Activated CD8-positive, alpha-beta memory T cell treated with anti-CD3 and anti-CD28 coated beads, Interleukin-2, amount 50 U/mL, for 24 hours (primary cell): Measurements from ENCODE around the gene LSS.
"Not testable (repeated sequence)": the region's sequence is repeated elsewhere in the genome, so short reads cannot be mapped to it uniquely, and the experiment has no call there.

ENCODE experiments used
- DNase-seq: peaks from one replicate; pipeline ENCODE4 v3.0.0-alpha.2; 2020; ENCODE audit errors: extremely low read depth

The LSS gene

DNA sequence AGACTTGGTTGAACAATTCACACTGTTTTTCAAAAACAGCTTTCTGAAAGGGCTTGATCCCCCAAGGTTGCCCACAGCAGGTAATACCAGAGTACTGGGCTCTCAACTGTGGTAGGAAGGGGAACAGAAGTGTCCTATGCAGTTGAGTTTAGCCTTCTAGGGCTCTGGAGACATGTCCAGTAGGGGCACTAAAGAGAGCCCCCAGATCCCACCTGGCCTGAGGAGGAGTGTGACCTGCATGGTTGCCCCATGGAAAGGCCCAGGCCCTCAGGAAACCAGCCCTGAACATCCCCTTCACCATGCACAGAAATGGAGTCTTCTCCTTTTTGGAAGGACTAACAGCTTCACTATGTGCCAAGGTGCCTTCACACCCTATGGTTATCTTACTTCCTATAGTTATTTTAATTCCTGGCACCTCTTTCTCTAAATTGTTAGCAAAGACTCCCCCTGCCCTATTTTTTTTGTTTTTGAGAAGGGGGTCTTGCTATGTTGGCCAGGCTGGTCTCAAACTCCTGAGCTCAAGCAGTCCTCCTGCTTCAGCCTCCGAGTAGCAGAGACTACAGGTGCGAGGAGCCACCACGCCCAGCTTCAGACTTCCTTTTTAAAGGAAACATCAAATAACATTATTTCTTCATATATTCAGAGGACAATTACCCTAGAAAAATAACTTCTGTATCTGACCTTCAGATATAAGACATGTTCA, 16.8 kb upstream of the LSS start:
- DNase-seq = no peak

DNA sequence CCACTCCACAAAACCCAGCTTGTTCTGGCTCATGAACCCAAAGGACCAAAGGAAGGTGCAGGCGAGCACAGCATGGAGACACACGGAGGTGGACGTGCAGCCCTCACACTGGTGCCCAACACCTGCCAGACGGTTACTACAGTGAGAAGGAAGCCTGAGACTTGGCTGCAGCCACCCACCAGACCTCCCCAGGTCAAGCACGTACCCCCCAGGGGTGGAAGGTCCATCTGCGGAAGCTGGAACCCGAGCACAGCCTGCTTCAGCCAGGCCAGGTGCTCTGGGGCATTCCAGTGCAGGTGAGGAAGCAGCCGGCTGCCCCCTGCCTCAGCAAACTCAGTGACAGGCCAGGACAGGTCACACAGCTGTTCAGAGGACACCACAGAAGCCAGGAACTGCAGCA, 16.0 kb upstream of the LSS start:
- DNase-seq = no peak

GRCh38 chr21:46243960-46244361, 15.4 kb upstream of the LSS start:
- DNase-seq = no peak

- DNase-seq = no peak
Observed at GRCh38 chr21:46243325-46243724, 14.8 kb upstream of the LSS start.

DNA sequence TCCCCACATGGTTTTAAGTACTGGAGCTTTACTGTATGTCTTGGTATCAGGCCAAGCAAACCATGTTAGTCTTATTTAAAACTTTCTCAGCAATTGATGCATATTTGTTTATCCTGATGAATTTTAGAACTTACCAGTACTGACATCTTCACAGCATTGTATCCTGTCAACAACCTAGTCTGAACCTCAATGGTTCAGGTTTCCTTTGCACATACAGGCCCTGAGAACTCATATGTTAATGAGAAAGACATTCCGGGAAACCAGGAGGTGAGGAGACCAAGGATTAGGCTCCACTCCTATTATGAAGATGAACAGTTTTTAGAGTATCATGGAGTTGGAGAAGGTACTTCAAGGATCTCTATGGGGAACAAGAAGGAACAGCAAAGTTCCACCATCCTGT, 13.0 kb upstream of the LSS start:
- DNase-seq = not testable (repeated sequence)

DNA sequence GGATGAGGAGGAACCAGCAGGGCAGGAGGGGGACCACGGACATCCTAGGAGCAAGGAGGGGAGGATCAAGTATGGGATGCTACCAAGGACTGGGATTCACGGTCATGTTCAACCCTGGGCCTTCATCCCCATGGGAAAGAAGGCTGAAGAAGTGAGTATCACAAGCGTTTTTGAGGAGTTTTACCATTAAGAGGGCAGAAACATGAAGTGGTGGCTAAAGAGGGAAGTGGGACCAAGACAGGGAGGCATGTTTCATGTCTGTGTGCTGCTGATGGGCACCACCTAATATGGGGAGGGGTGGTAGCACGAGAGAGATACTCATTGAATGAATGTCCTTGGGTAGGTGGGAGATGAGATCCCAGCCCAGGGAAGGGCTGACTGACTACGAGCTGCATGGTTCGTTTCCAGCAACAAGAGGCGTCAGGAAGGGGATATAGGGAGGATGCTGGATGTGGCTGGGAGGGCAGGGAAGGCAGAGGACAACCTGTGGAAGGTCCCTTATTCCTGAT, 11.3 kb upstream of the LSS start:
- DNase-seq = no peak

DNA sequence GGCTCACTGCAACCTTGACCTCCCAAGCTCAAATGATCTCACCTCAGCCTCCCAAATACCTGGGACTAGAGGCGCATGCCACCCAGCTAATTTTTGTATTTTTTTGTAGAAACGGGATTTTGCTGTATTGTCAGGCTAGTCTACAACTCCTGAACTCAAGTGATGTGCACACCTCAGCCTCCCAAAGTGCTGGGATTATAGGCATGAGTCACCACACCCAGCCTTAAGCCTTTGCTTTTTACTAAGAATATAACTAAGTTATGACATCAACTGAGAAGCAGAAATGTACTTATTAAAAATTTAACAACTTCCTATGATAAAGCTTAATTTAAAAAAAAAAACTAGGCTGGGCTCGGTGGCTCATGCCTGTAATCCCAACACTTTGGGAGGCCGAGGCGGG, 8.9 kb upstream of the LSS start:
- no peak for DNase-seq

GRCh38 chr21:46234436-46234950, 5.9 kb upstream of the LSS start:
- no peak for DNase-seq

- DNase-seq = no peak
Observed at GRCh38 chr21:46229923-46230260, 1.3 kb upstream of the LSS start.

- no peak for DNase-seq
Observed at GRCh38 chr21:46229133-46229922, 754 bp upstream of the LSS start.

DNA sequence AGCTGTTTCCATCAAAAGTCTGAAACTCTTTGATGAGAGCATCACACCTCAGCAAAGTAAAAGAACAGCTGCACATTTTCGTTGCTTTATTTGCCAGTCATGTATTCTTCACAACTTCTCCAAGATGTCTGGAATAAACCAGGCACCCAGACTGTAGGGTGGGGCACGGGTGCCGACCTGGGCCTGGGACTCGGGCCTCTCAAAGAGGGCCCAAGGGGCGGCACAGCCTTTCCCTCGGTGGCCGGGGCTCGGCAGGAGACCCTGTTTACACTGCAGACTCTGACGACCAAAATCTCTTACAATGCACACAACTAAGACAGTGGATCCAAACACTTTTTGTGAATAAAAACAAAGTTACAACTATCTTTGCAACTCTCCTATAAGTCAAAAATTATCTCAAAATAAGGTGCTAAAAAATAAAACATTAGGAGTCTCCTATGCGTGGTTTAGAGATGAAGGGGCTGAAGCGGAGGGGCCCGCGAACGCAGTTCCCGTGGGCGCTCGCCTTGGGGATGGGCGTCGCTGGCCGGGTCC, 696 bp downstream of the LSS start:
- no peak for DNase-seq

DNA sequence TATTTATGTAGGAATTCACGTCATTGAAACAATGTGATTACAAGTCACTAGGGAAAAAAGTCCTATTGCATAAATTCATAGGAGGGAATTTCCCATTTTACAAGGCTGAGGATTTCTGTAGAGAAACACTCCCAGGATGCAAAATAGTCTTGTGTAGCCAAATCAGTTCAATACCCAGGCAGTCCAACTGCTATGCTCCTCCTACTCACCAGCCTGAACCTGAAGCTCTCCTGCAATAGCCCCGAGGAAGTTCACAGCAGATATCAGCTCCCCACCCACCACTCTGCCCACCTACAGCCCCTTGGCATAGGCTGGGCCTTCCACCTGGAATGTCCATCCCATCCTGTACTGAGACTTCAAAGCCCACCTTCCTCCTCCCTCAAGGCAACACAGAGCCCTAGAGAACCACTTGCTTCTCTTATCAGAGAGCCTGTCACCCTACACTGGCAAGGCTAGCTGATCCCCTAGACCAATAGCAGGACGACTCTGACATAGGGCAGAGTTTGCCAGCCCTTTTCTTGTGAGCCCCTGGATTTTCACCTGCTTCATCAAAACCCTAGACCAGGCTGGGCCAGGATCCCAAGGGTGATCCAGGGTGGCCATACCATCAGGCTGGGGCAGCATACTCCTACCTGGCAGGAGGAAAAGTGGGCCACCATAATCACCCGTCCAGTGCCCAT, 1.5 kb downstream of the LSS start:
- no peak for DNase-seq

GRCh38 chr21:46226146-46226545, 2.4 kb downstream of the LSS start:
- DNase-seq = no peak

DNA sequence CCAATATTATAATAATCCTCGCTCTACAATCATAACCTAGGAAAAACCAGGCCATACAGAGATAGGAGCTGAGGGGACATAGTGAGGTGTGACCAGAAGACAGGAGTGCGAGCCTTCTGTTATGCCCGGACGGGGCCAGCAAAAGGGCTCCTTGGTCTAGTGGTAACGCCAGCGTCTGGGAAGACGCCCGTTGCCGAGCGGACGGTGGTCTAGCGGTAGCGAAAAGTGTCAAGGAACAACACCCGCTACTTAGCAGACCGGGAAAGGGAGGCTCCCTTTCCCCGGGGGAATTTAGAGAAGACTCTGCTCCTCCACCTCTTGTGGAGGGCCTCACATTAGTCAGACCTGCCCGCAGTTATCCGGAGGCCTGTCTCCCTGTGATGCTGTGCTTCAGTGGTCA, 4.9 kb downstream of the LSS start:
- DNase-seq = not testable (repeated sequence)

DNA sequence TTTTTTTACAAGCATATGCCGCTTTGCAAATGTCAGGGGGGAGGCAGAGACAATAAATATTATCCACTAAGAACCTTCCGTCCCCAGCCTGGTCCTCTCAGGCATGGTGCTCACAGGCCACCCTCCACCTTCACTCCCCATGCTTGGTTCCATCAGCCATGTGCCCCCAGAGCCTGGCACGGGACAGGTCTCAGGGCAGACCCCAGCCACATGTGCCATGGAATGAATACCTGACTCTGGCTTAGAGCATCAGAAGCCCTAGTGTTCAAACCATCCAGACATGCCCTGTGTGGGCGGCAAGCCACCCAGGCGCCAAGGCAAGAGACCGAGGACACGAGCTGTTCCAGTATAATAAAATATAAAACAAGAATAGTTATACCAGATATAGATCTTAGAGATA, 5.4 kb downstream of the LSS start:
- DNase-seq = no peak

GRCh38 chr21:46222436-46223116, 6.0 kb downstream of the LSS start:
- DNase-seq = no peak

DNA sequence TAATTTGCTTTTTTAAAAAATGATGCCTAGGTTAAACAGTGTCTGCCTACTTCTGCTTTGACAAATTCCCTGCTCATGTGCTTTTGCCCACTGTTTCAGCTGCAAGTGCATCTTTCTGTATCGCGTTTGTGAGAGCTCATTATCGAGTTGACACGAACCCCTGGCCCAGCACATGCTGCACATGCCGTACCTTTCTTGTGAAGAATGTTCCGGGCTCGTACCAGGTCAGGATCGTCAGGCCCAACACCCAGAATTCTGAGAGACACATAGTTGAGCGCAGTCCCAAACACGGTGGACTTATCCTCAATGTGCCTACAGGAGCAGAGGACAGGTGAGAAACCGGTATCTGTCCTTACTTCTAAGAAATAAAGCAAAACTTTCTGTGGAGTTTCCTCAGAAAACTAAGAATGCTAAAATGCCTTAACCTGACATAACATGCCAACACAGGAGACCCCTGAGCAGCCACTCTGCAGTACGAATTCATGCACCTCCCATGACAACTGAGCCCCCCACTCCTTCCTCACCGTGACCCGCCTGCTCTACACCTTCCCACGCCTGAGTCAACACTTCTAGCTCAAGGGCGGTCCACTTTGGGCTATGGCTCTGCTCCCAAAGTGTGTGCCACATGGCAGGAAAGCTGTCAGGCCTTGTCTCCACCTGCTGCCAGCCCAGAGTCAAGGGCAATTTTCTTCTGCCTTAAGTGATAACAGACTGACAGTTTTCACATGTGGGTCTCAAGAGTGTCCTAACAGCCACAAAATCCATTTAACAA, 6.7 kb downstream of the LSS start:
- no peak for DNase-seq

GRCh38 chr21:46220847-46221246, 7.7 kb downstream of the LSS start:
- no peak for DNase-seq

- DNase-seq = no peak
Observed at GRCh38 chr21:46220275-46220810, 8.2 kb downstream of the LSS start.

- no peak for DNase-seq
Observed at GRCh38 chr21:46219591-46220239, 8.9 kb downstream of the LSS start.
